ENCODE measurements around the gene SUMF1. TPM values are rescaled to one million over a fixed set of nuclear protein-coding genes. Genes with fewer than 3 reads are reported as not detected.

The SUMF1 gene
- total and polyA plus RNA-seq, 4 donors = 13.0 to 34.2 (median 23.5) TPM

- Histone ChIP-seq H3K36me3 (ENCODE audit: control insufficient read depth in 4 of 4, insufficient read depth in 3 of 4, low read depth in 1 of 4, low read length in 3 of 4) (peaks cover 0 to 6% (median 2%) of the 10 kb centered on the region in 4 donors), H3K27me3 (ENCODE audit: control insufficient read depth in 4 of 4, insufficient read depth in 4 of 4, low read length in 3 of 4) (no peaks in the 10 kb centered on the region), H3K9me3 (ENCODE audit: control insufficient read depth in 4 of 4, low read length in 3 of 4) (no peaks in the 10 kb centered on the region), H3K4me1 (ENCODE audit: control insufficient read depth in 4 of 4, insufficient read depth in 4 of 4, low read length in 3 of 4) (no peaks in the 10 kb centered on the region), H3K27ac (ENCODE audit: low read depth in 1 of 2, low read length in 2 of 2) (no peak overlapping the region), H3K9ac (ENCODE audit: low read depth in 1 of 2, low read length in 2 of 2) (no peak overlapping the region), H3K4me3 (ENCODE audit: low read depth in 1 of 3, low read length in 3 of 3) (no peak overlapping the region)
- TF ChIP-seq REST (IDR thresholded peaks at IDR 0.05) = no peak
- TF ChIP-seq ZBTB33 (IDR thresholded peaks at IDR 0.05) = no peak
- TF ChIP-seq FOXA2 (IDR thresholded peaks at IDR 0.05) = no peak
- no peak for TF ChIP-seq ATF3 (IDR thresholded peaks at IDR 0.05)
- TF ChIP-seq RAD21 (IDR thresholded peaks at IDR 0.05) = no peak
- no peak for TF ChIP-seq CTCF (IDR thresholded peaks at IDR 0.05; ENCODE audit: low read depth, low read length, missing input control)
- TF ChIP-seq NR2F2 (IDR thresholded peaks at IDR 0.05) = no peak
- no peak for DNase-seq (ENCODE audit: low spot score)
- WGBS = 87% methylated on average over 1 of the region's 1 CpG
These were observed 69.6 kb downstream of the SUMF1 start for GRCh38 chr3:4397466-4397865.

GRCh38 chr3:4396542-4396941 lies 70.5 kb downstream of the SUMF1 start:
- whole genome bisulfite sequencing = 67% methylated on average over 1 of the region's 1 CpG
- H3K27ac ChIP-seq (ENCODE audit: low read depth in 1 of 2, low read length in 2 of 2) = no peak overlapping the region
- no peaks in the 10 kb centered on the region for H3K4me1 ChIP-seq (ENCODE audit: control insufficient read depth in 4 of 4, insufficient read depth in 4 of 4, low read length in 3 of 4)
- H3K27me3 ChIP-seq (ENCODE audit: control insufficient read depth in 4 of 4, insufficient read depth in 4 of 4, low read length in 3 of 4) = no peaks in the 10 kb centered on the region
- DNase-seq (ENCODE audit: low spot score) = no peak
- H3K9me3 ChIP-seq (ENCODE audit: control insufficient read depth in 4 of 4, low read length in 3 of 4) = no peaks in the 10 kb centered on the region
- TF ChIP-seq GABPA (IDR thresholded peaks at IDR 0.05 in 1 of 2, conservative IDR thresholded peaks at IDR 0.05 in 1 of 2) (no peak), TAF1 (conservative IDR thresholded peaks at IDR 0.05) (no peak), HNF4G (IDR thresholded peaks at IDR 0.05) (no peak), JUND (IDR thresholded peaks at IDR 0.05) (no peak), HNF4A (conservative IDR thresholded peaks at IDR 0.05) (no peak), CTCF (IDR thresholded peaks at IDR 0.05; ENCODE audit: low read depth, low read length, missing input control) (no peak), SP1 (IDR thresholded peaks at IDR 0.05) (no peak), FOXA2 (IDR thresholded peaks at IDR 0.05) (no peak)
- no peak overlapping the region for H3K9ac ChIP-seq (ENCODE audit: low read depth in 1 of 2, low read length in 2 of 2)
- no peak overlapping the region for H3K4me3 ChIP-seq (ENCODE audit: low read depth in 1 of 3, low read length in 3 of 3)
- H3K36me3 ChIP-seq (ENCODE audit: control insufficient read depth in 4 of 4, insufficient read depth in 3 of 4, low read depth in 1 of 4, low read length in 3 of 4) = peaks cover 0 to 3% (median under 1%) of the 10 kb centered on the region in 4 donors
